Bronchial epithelial cell (primary cell): ENCODE data around the gene MGST3. TPM values are rescaled to one million over a fixed set of nuclear protein-coding genes. Genes with fewer than 3 reads are reported as not detected.
"Not testable (repeated sequence)": the region's sequence is repeated elsewhere in the genome, so short reads cannot be mapped to it uniquely, and the experiment has no call there.

Experiments used
- DNase-seq: peaks from one replicate; pipeline ENCODE4 v3.0.0-alpha.2; 2010; ENCODE audit warnings: low read depth
- FAIRE-seq: peaks from 2 replicates; lab custom pipeline; 2011; peaks lifted over from hg19 to GRCh38; lab: Jason Lieb, UNC
- H3K27me3 ChIP-seq: 2 replicates; pipeline ENCODE4 v1.5.1; 2011; ENCODE audit warnings: low read length; ENCODE audit not compliant: control insufficient read depth, insufficient read depth
- H3K36me3 ChIP-seq: 2 replicates; pipeline ENCODE4 v1.5.1; 2011; ENCODE audit warnings: low read length; ENCODE audit not compliant: control insufficient read depth, insufficient read depth
- H3K4me3 ChIP-seq: 2 replicates; pipeline ENCODE4 v1.5.1; 2011; ENCODE audit warnings: mild to moderate bottlenecking, low read depth, low read length, control low read depth
- total RNA-seq: library from RNA; depleted of rRNA; stranded (reverse); fragments of >200 nt; gene quantifications from 2 replicates; pipeline ENCODE4 v1.2.1, GENCODE V29; 2014
- TF ChIP-seq, protein P1 (sequence below): IDR thresholded peaks from 2 replicates; pipeline ENCODE4 v1.5.1; 2011; ENCODE audit warnings: mild to moderate bottlenecking, moderate library complexity, low read length, control low read depth, inconsistent platforms; ENCODE audit not compliant: insufficient read depth, severe bottlenecking

Gene MGST3
- total RNA-seq, 1 donor from 2014 or later, result 50.3 TPM

DNA sequence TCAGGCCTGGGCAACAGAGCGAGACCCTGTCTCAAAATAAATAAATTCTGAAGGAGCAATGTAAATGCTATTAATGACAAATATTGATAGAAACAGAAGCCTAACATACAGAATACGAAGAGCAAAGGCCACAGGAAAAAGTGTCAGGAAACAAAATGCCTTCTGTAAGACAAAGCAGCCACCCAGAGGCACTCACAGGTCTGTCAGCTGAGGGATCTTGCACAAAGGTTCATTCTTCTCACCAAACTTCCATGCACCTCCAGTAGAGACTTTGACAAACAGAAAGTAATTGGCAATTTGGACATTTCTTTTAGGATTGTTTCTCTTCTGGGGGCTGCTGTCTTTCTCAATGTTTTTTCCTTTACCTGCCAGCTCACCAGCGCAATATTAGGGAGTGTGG lies 68.5 kb downstream of the MGST3 start:
- no peaks in the 10 kb centered on the region for H3K27me3 ChIP-seq
- no peak overlapping the region for H3K4me3 ChIP-seq
- no peaks in the 10 kb centered on the region for H3K36me3 ChIP-seq
- DNase-seq (no peak), FAIRE-seq (no peak)
- TF ChIP-seq, protein P1, sequence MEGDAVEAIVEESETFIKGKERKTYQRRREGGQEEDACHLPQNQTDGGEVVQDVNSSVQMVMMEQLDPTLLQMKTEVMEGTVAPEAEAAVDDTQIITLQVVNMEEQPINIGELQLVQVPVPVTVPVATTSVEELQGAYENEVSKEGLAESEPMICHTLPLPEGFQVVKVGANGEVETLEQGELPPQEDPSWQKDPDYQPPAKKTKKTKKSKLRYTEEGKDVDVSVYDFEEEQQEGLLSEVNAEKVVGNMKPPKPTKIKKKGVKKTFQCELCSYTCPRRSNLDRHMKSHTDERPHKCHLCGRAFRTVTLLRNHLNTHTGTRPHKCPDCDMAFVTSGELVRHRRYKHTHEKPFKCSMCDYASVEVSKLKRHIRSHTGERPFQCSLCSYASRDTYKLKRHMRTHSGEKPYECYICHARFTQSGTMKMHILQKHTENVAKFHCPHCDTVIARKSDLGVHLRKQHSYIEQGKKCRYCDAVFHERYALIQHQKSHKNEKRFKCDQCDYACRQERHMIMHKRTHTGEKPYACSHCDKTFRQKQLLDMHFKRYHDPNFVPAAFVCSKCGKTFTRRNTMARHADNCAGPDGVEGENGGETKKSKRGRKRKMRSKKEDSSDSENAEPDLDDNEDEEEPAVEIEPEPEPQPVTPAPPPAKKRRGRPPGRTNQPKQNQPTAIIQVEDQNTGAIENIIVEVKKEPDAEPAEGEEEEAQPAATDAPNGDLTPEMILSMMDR, result no peak

DNA sequence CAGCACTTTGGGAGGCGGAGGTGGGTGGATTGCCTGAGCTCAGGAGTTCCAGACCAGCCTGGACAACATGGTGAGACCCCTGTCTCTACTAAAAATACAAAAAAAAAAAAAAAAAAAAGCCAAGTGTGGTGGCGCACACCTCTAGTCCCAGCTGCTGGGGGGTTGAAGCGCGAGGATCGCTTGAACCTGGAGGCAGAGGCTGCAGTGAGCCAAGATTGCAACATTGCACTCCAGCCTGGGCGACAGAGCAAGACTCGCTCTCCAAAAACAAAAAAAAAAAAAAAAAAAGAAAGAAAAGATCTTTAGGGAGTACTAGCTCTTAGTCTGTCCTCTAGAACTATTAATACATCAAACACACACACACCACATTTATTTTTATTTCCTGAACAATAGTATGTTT lies 70.9 kb downstream of the MGST3 start:
- not testable (repeated sequence) for H3K36me3 ChIP-seq, DNase-seq, H3K4me3 ChIP-seq, FAIRE-seq, H3K27me3 ChIP-seq

DNA sequence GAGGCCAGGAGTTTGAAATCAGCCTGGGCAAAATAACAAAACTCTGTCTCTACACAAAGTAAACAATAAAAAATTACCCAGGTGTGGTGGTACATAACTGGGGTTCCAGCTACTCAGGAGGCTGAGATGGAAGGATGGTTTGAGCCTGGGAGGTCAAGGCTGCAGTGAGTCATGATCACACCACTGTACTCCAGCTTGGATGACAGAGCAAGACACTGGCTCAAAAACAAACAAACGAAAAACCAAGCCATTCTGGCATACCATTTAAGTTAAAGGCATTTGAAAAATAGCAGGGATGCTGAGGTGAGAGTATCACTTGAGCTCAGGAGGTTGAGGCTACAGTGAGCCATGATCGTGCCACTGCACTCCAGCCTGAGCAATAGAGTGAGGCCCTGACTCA lies 72.6 kb downstream of the MGST3 start:
- Histone ChIP-seq H3K27me3 (no peaks in the 10 kb centered on the region), H3K4me3 (no peak overlapping the region), H3K36me3 (no peaks in the 10 kb centered on the region)
- FAIRE-seq (no peak), DNase-seq (no peak)
- TF ChIP-seq, protein P1, result no peak

Other genes with a start within 250 kb of the MGST3 start
- not detected in 2 replicates for gene RXRG, start 186.1 kb upstream of the MGST3 start, total RNA-seq
- gene LRRC52, start 87.2 kb upstream of the MGST3 start, total RNA-seq, result not detected in 2 replicates
- gene ALDH9A1, start 67.3 kb downstream of the MGST3 start, total RNA-seq, result 44.0 and 51.5 TPM in 2 replicates
- gene TMCO1, start 137.6 kb downstream of the MGST3 start, total RNA-seq, result 75.4 and 80.6 TPM in 2 replicates
- 78.2 and 92.7 TPM in 2 replicates for gene UCK2, start 196.4 kb downstream of the MGST3 start, total RNA-seq